ENCODE measurements around the gene INO80B. TPM values are rescaled to one million over a fixed set of nuclear protein-coding genes. Genes with fewer than 3 reads are reported as not detected.
"Not testable (repeated sequence)": the region's sequence is repeated elsewhere in the genome, so short reads cannot be mapped to it uniquely, and the experiment has no call there.

The INO80B gene
- total RNA-seq, 1 donor from 2014 or later: 38.4 TPM

- DNase-seq (no peak), ATAC-seq (peak; percentile 7 to 9)
- Histone ChIP-seq H3K4me3 (peak overlapping the region; percentile 97), H3K27me3 (ENCODE audit: low read depth) (no peaks in the 10 kb centered on the region), H3K9me3 (no peaks in the 10 kb centered on the region), H3K27ac (peak overlapping the region; percentile 92), H3K4me1 (peaks cover 25% of the 10 kb centered on the region), H3K36me3 (peaks cover 24% of the 10 kb centered on the region)
- no peak for TF ChIP-seq CTCF (IDR thresholded peaks at IDR 0.05)
- intact Hi-C loops (cut with DNase I): no loop called here
These were observed 9.5 kb downstream of the INO80B start for GRCh38 chr2:74464406-74464805.

GRCh38 chr2:74470742-74471141 lies 15.9 kb downstream of the INO80B start:
- ATAC-seq; H3K27ac ChIP-seq; intact Hi-C loops (cut with DNase I); DNase-seq; H3K9me3 ChIP-seq; H3K4me3 ChIP-seq; H3K27me3 ChIP-seq (ENCODE audit: low read depth): not testable (repeated sequence)
- H3K4me1 ChIP-seq: peaks cover 25% of the 10 kb centered on the region
- H3K36me3 ChIP-seq: peaks cover 18% of the 10 kb centered on the region

GRCh38 chr2:74471332-74472065 lies 16.6 kb downstream of the INO80B start:
- no peaks in the 10 kb centered on the region for H3K9me3 ChIP-seq
- peaks cover 19% of the 10 kb centered on the region for H3K4me1 ChIP-seq
- no peak for TF ChIP-seq CTCF (IDR thresholded peaks at IDR 0.05)
- no peaks in the 10 kb centered on the region for H3K27me3 ChIP-seq (ENCODE audit: low read depth)
- ATAC-seq (no peak), DNase-seq (no peak)
- H3K4me3 ChIP-seq: peak overlapping the region; percentile 81
- intact Hi-C loops (cut with DNase I): no loop called here
- H3K27ac ChIP-seq: peak overlapping the region; percentile 88
- H3K36me3 ChIP-seq: peaks cover 22% of the 10 kb centered on the region

- peak; percentile 96 to 98 for ATAC-seq
- peak within 1 kb of the TSS; percentile 81 for H3K4me3 ChIP-seq
These were observed 17.4 kb downstream of the INO80B start, which contains the start of gene MRPL53 for GRCh38 chr2:74472086-74472944. MRPL53 (minus strand) TSS chr2:74472680; CDS start chr2:74472660, 20 bp downstream.

GRCh38 chr2:74472945-74473258 lies 18.0 kb downstream of the INO80B start:
- intact Hi-C loops (cut with DNase I): no loop called here
- Histone ChIP-seq H3K27me3 (ENCODE audit: low read depth) (no peaks in the 10 kb centered on the region), H3K27ac (peak overlapping the region; percentile 88), H3K36me3 (peaks cover 30% of the 10 kb centered on the region), H3K4me1 (peaks cover 29% of the 10 kb centered on the region), H3K4me3 (peak overlapping the region; percentile 81), H3K9me3 (no peaks in the 10 kb centered on the region)
- ATAC-seq: peak in 1 of 2 donors; percentile 3
- DNase-seq: no peak
- no peak for TF ChIP-seq CTCF (IDR thresholded peaks at IDR 0.05)

More at GRCh38 chr2:74472086-74472944, 17.4 kb downstream of the INO80B start, which contains the start of gene MRPL53:
- peak; percentile 95 for DNase-seq
- intact Hi-C loops (cut with DNase I): no loop called here
- Histone ChIP-seq H3K27ac (peak within 1 kb of the TSS; percentile 88), H3K9me3 (no peaks in the 10 kb centered on the region), H3K4me1 (peaks cover 27% of the 10 kb centered on the region), H3K27me3 (ENCODE audit: low read depth) (no peaks in the 10 kb centered on the region), H3K36me3 (peaks cover 24% of the 10 kb centered on the region)
- no peak for TF ChIP-seq CTCF (IDR thresholded peaks at IDR 0.05)

All from lower lobe of right lung (tissue), 2 donors.